Fibroblast of mammary gland (primary cell): ENCODE data around the gene POLA2.

Experiments
- DNase-seq: peaks from one replicate; pipeline ENCODE4 v3.0.0-alpha.2; 2010; ENCODE audit warnings: low read depth
- H3K4me3 ChIP-seq: 2 replicates; pipeline ENCODE4 v1.5.1; 2011; ENCODE audit warnings: low read depth, mild to moderate bottlenecking, low read length, moderate library complexity; ENCODE audit not compliant: control insufficient read depth
- TF ChIP-seq, protein P1 (sequence below): conservative IDR thresholded peaks from 2 replicates; pipeline ENCODE4 v1.5.1; 2011; ENCODE audit warnings: low read depth, low read length, inconsistent platforms; ENCODE audit not compliant: control insufficient read depth, insufficient read depth

Gene POLA2

DNA sequence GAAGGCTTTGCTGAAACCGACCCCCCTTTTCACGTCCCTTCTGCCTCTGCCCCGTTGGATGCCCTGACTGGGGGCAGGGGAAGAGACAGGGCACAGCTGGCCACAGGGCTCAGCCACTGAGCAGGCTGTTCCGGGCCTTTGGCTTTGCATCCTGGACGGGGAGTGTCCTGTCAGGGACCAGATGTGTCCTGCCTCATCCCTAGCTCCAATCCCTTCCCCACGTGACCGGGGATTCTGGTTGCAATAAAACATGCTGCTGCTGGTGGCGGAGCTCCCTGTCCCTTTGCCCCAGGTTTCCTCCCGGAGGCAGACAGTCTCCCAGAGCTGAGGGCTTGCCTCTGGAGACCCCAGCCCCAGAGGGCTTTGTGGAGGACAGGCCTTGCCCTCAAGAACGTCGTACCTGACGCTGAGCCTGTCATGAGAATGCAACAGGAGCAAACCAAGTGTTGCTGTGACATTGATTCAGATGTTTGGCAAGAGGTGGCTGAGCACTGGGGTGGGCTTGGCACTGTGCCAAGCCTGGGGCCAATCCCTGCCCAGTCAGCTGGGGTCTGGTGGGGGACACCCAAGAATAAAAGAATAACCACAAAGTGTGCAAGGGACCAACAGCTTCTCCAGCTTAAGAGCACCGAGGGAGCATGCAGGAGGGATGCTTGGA, 60.2 kb downstream of the POLA2 start:
- DNase-seq, result no peak
- TF ChIP-seq, protein P1, sequence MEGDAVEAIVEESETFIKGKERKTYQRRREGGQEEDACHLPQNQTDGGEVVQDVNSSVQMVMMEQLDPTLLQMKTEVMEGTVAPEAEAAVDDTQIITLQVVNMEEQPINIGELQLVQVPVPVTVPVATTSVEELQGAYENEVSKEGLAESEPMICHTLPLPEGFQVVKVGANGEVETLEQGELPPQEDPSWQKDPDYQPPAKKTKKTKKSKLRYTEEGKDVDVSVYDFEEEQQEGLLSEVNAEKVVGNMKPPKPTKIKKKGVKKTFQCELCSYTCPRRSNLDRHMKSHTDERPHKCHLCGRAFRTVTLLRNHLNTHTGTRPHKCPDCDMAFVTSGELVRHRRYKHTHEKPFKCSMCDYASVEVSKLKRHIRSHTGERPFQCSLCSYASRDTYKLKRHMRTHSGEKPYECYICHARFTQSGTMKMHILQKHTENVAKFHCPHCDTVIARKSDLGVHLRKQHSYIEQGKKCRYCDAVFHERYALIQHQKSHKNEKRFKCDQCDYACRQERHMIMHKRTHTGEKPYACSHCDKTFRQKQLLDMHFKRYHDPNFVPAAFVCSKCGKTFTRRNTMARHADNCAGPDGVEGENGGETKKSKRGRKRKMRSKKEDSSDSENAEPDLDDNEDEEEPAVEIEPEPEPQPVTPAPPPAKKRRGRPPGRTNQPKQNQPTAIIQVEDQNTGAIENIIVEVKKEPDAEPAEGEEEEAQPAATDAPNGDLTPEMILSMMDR, result no peak
- no peak overlapping the region for H3K4me3 ChIP-seq

DNA sequence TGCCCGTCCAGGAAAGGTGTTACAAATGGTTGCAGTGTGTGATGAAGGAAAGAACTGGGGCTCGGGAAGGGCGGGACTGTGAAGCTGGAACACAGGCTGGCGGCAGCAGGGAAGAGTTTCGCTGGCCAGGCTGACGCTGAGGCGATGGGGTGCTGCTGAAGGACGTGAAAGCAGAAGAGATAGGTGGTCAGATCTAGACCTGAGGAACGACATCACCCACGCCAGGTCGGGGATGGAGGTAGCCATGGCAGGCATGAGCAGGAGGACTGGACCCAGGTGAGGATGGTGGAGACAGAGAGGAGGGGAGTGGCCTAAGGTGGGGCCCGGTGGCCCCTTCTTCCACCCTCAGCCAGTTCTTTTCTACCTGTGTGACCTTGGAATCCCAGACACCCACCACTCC, 62.1 kb downstream of the POLA2 start:
- TF ChIP-seq, protein P1, result no peak
- DNase-seq, result no peak

DNA sequence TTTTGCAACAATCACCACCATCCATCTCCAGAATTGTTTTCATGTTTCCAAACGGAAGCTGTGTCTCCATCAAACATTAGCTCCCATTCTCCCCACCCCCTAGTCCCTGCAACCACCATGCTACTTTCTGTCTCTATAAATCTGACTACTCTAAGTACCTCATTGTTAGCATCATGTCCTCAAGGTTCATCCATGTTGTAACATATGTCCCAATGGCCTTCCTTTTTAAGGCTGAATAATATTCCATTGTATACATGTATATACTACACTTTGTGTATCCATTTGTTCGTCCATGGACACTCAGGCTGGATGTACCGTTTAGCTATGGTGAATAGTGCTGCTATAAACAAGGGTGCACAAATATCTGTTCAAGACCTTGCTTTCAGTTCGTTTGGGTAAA, 63.7 kb downstream of the POLA2 start:
- no peak overlapping the region for H3K4me3 ChIP-seq
- TF ChIP-seq, protein P1, result no peak
- DNase-seq, result no peak

More for the DNA sequence above, 62.1 kb downstream of the POLA2 start:
- no peak overlapping the region for H3K4me3 ChIP-seq

DNA sequence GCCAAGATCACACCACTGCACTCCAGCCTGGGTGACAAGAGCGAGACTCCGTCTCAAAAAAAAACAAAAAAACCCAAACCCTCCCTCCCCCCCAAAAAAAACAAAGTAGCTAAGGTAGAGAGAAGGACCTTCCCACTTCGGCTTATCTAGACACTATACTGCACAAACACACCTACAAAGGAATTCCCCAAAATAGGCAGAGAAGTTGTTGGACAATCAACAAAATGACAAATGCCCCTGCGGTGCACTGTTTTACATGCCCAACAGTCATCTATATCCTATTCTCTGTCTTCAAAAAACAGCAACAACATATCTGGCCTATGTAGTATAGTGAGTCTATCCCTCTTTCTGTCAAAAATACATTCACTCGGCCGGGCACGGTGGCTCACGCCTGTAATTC, 65.3 kb downstream of the POLA2 start:
- TF ChIP-seq, protein P1, result no peak
- DNase-seq, result no peak
- H3K4me3 ChIP-seq, result no peak overlapping the region

DNA sequence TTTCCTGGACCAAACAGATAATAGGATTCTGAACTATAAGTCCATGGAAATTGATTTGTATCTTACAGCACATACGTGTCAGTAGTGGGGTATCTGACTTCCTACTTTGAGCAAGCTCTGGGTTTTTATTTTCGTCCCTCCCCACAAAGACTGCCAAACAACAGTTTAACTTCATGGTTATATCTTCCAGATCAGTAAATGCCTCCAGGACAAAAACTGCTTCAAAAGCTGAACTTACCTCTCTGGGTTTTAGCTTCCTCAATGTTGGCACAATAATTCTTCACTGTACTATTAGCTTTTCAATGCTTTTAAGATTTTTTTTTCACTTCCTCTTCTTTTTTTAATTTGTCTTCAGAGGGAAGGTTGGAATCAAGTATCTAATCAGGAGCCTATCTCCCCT, 67.7 kb downstream of the POLA2 start:
- no peak for DNase-seq
- TF ChIP-seq, protein P1, result no peak
- no peak overlapping the region for H3K4me3 ChIP-seq

DNA sequence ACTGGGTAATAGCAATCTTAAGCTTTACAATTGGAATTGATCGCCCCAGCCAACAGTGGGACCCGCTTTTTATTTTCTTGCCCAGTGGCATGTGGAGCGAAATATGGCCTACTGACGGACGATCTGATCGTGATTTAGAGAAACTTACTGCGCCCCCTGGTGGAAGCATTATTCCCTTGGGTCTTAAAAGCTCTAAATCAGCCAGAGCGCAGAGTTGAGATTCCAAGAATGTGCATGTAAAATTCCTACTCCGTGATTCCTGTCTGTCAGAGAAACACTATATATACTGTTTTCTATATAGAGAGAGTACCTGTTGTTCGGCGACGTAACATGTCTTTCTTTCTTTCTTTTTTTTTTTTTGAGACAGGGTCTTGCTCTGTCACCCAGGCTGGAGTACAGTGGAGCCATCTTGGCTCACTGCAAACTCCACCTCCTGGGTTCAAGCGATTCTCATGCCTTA, 68.2 kb downstream of the POLA2 start:
- H3K4me3 ChIP-seq, result no peak overlapping the region
- TF ChIP-seq, protein P1, result peak; percentile 74
- peak; percentile 93 for DNase-seq
